RCC 7860 (cell line): ENCODE results near the gene NDRG4.
"Not testable (repeated sequence)": the region's sequence is repeated elsewhere in the genome, so short reads cannot be mapped to it uniquely, and the experiment has no call there.

Source experiments
- DNase-seq: peaks from one replicate; pipeline ENCODE4 v3.0.0-alpha.2; 2015; ENCODE audit warnings: low spot score
- FAIRE-seq: peaks from 2 replicates; lab custom pipeline; 2012; peaks lifted over from hg19 to GRCh38; lab: Jason Lieb, UNC

NDRG4 gene

GRCh38 chr16:58464916-58465731 lies 34.8 kb upstream of the NDRG4 start:
- DNase-seq (no peak), FAIRE-seq (no peak)

- DNase-seq = no peak
- FAIRE-seq = no peak
Measured at GRCh38 chr16:58465817-58466216, 34.1 kb upstream of the NDRG4 start.

GRCh38 chr16:58466396-58466795 lies 33.5 kb upstream of the NDRG4 start:
- DNase-seq = no peak
- FAIRE-seq = no peak

GRCh38 chr16:58467905-58468304 lies 32.0 kb upstream of the NDRG4 start:
- DNase-seq = no peak
- no peak for FAIRE-seq

GRCh38 chr16:58471209-58471975 lies 28.6 kb upstream of the NDRG4 start:
- DNase-seq (no peak), FAIRE-seq (no peak)

- FAIRE-seq = no peak
Measured at GRCh38 chr16:58472266-58472665, 27.7 kb upstream of the NDRG4 start.

GRCh38 chr16:58472827-58473226 lies 27.1 kb upstream of the NDRG4 start:
- no peak for DNase-seq
- FAIRE-seq = no peak

More at GRCh38 chr16:58472266-58472665, 27.7 kb upstream of the NDRG4 start:
- DNase-seq = no peak

- no peak for FAIRE-seq
- DNase-seq = no peak
Measured at GRCh38 chr16:58474296-58474695, 25.6 kb upstream of the NDRG4 start.

- no peak for FAIRE-seq
- DNase-seq = no peak
Measured at GRCh38 chr16:58475091-58475619, 24.8 kb upstream of the NDRG4 start.

- FAIRE-seq = no peak
- no peak for DNase-seq
Measured at GRCh38 chr16:58476791-58477190, 23.2 kb upstream of the NDRG4 start.

GRCh38 chr16:58478427-58478826 lies 21.5 kb upstream of the NDRG4 start:
- DNase-seq = no peak
- FAIRE-seq = no peak

GRCh38 chr16:58481226-58481869 lies 18.6 kb upstream of the NDRG4 start:
- DNase-seq = no peak
- no peak for FAIRE-seq

GRCh38 chr16:58481931-58482330 lies 18.0 kb upstream of the NDRG4 start:
- no peak for FAIRE-seq
- DNase-seq = peak; percentile 43

- DNase-seq = no peak
- no peak for FAIRE-seq
Measured at GRCh38 chr16:58485184-58485887, 14.6 kb upstream of the NDRG4 start.

GRCh38 chr16:58487566-58488351 lies 12.2 kb upstream of the NDRG4 start:
- no peak for FAIRE-seq
- peak; percentile 53 for DNase-seq

GRCh38 chr16:58488531-58488930 lies 11.4 kb upstream of the NDRG4 start:
- FAIRE-seq (no peak), DNase-seq (no peak)

- FAIRE-seq (no peak), DNase-seq (no peak)
Measured at GRCh38 chr16:58490065-58490464, 9.9 kb upstream of the NDRG4 start.

- DNase-seq, FAIRE-seq: not testable (repeated sequence)
Measured at GRCh38 chr16:58490539-58490938, 9.4 kb upstream of the NDRG4 start.

- FAIRE-seq (no peak), DNase-seq (no peak)
Measured at GRCh38 chr16:58492066-58492465, 7.9 kb upstream of the NDRG4 start.

- DNase-seq = no peak
- no peak for FAIRE-seq
Measured at GRCh38 chr16:58492735-58493134, 7.2 kb upstream of the NDRG4 start.
